HepG2 (cell line): ENCODE results near the gene SCAPER. TPM values are rescaled to one million over a fixed set of nuclear protein-coding genes. Genes with fewer than 3 reads are reported as not detected.
A peak's percentile ranks its signal among the peaks of the same experiment; 100 is the strongest.

ENCODE experiments used
- ATF1 ChIP-seq: IDR thresholded peaks from 2 replicates; pipeline ENCODE4 v1.6.1; 2016; ENCODE audit warnings: mild to moderate bottlenecking, control low read depth
- CBX2 ChIP-seq, 2 experiments: fragments of 200-600 bp in 1 of 2; sonication (generic); formaldehyde crosslinking in 1 of 2; IDR thresholded peaks; 2 replicates each; pipeline versions ENCODE4 v1.7.0 to v1.8.1; 2018 to 2022; ENCODE audit warnings: low read depth in 2 of 2, low read length in 1 of 2, mild to moderate bottlenecking in 1 of 2, missing genetic modification reagents in 1 of 2
- FOSL2 ChIP-seq: sonication (generic); formaldehyde crosslinking; IDR thresholded peaks from 2 replicates; pipeline ENCODE4 v1.4.0; 2020; ENCODE audit warnings: missing genetic modification reagents
- GATAD2A ChIP-seq: IDR thresholded peaks from 2 replicates; pipeline ENCODE4 v1.6.1; 2016
- KDM1A ChIP-seq: IDR thresholded peaks from 2 replicates; pipeline ENCODE4 v1.6.1; 2016; ENCODE audit warnings: missing compliant biosample characterization
- NFIB ChIP-seq: sonication (generic); formaldehyde crosslinking; IDR thresholded peaks from 2 replicates; pipeline ENCODE4 v1.9.0; 2021; ENCODE audit warnings: missing genetic modification reagents, mild to moderate bottlenecking, borderline replicate concordance
- RXRA ChIP-seq: sonication (generic); formaldehyde crosslinking; IDR thresholded peaks from 2 replicates; pipeline ENCODE4 v1.5.1; 2020; ENCODE audit warnings: missing genetic modification reagents
- SOX6 ChIP-seq, 2 experiments: fragments of 450-650 bp in 1 of 2; sonication (generic) in 1 of 2; formaldehyde crosslinking in 1 of 2; IDR thresholded peaks; 2 replicates each; pipeline versions ENCODE4 v1.4.0 to v1.6.1; 2017 to 2020; ENCODE audit warnings: antibody characterized with exemption in 1 of 2, mild to moderate bottlenecking in 1 of 2, missing genetic modification reagents in 1 of 2
- TBP ChIP-seq: sonication (generic); formaldehyde crosslinking; IDR thresholded peaks from 2 replicates; pipeline ENCODE4 v1.5.0; 2020; ENCODE audit warnings: missing genetic modification reagents
- TOE1 ChIP-seq: sonication (generic); formaldehyde crosslinking; IDR thresholded peaks from 2 replicates; pipeline ENCODE4 v1.4.0; 2020; ENCODE audit warnings: mild to moderate bottlenecking, missing genetic modification reagents
- YEATS2 ChIP-seq: sonication (generic); formaldehyde crosslinking; IDR thresholded peaks from 2 replicates; pipeline ENCODE4 v1.4.0; 2020; ENCODE audit warnings: missing genetic modification reagents, borderline replicate concordance
- ZFP90 ChIP-seq: sonication (generic); formaldehyde crosslinking; IDR thresholded peaks from 2 replicates; pipeline ENCODE4 v1.8.0; 2022; ENCODE audit warnings: missing genetic modification reagents, mild to moderate bottlenecking, inconsistent platforms, borderline replicate concordance
- ZNF367 ChIP-seq: sonication (generic); formaldehyde crosslinking; IDR thresholded peaks from 2 replicates; pipeline ENCODE4 v1.4.0; 2020; ENCODE audit warnings: missing genetic modification reagents, borderline replicate concordance
- ZNF773 ChIP-seq: sonication (generic); formaldehyde crosslinking; IDR thresholded peaks from 2 replicates; pipeline ENCODE4 v1.4.0; 2020; ENCODE audit warnings: missing genetic modification reagents, borderline replicate concordance
- ZNF792 ChIP-seq: IDR thresholded peaks from 2 replicates; pipeline ENCODE4 v1.6.1; 2016
- polyA plus RNA-seq, 8 experiments: library from polyadenylated mRNA; depleted of rRNA in 3 of 8; stranded (reverse) in 7 of 8; unstranded in 1 of 8; fragments of >200 nt; fragmentation: Illumina TruSeq in 4 of 8; extraction: Trizol in 4 of 8; gene quantifications; 2 replicates each; pipeline versions ENCODE4 v1.2.1 to v1.2.3, GENCODE V29; 2011 to 2016; ENCODE audit warnings: low read depth in 4 of 8, missing spikeins in 1 of 8, mixed read lengths in 1 of 8; ENCODE audit not compliant: insufficient read depth in 1 of 8
- total RNA-seq, 5 experiments: library from RNA; depleted of rRNA; stranded (reverse); fragments of >200 nt; fragmentation: Illumina TruSeq; extraction: Trizol; gene quantifications; 2 replicates each; pipeline ENCODE4 v1.2.3, GENCODE V29; 2016; ENCODE audit warnings: low read depth in 1 of 5
- TF ChIP-seq, protein P1 (sequence below): sonication (generic); formaldehyde crosslinking; IDR thresholded peaks from 2 replicates; pipeline ENCODE4 v1.4.0; 2020; ENCODE audit warnings: missing genetic modification reagents
- TF ChIP-seq, protein P2 (sequence below): sonication (generic); formaldehyde crosslinking; IDR thresholded peaks from 2 replicates; pipeline ENCODE4 v1.4.0; 2020; ENCODE audit warnings: missing genetic modification reagents, borderline replicate concordance
- TF ChIP-seq, protein P3 (sequence below): IDR thresholded peaks from 2 replicates; pipeline ENCODE4 v1.4.0; 2020; ENCODE audit warnings: mild to moderate bottlenecking, missing genetic modification reagents
- TF ChIP-seq, protein P4 (sequence below): sonication (generic); formaldehyde crosslinking; IDR thresholded peaks from 2 replicates; pipeline ENCODE4 v1.4.0; 2020; ENCODE audit warnings: low read depth, missing genetic modification reagents

The SCAPER gene
- total and polyA plus RNA-seq, 2 of the 13 experiments (the other 11 are each of a cell fraction or from before 2014, with no cell fraction given), result 4.3 to 10.5 TPM

DNA sequence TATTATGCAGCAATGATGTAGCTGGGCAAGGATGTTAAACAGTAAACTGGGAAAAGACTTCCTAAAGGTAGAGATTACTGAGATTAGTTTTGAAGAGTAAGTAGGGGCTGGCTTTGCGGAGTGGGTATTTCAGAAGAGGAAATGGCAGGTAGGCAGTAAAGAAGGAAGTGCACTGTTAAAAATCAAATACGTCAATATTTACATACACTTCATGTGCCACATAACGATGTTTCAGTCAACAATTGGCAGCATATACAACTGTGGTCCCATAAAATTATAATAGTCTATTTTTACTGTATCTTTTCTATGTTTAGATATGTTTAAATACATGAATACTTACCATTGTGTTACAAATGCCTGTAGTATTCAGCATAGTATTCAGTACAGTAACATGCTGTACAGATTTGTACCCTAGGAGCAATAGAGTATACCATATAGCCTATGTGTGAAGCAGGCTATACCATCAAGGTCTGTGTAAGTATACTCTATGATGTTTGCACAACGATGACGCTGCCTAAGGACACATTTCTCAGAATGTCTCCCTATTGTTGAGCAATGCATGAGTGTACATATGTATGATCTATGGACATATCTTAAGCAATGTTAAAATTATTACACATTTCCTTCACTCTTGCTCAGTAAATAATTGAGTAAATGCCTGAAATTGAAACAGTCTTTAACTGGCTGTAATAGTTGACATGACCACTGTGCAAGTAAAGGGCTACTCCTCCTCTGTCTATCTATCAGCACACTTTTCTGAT is 371.9 kb downstream of the SCAPER start (continued):
- TF ChIP-seq, protein P1, sequence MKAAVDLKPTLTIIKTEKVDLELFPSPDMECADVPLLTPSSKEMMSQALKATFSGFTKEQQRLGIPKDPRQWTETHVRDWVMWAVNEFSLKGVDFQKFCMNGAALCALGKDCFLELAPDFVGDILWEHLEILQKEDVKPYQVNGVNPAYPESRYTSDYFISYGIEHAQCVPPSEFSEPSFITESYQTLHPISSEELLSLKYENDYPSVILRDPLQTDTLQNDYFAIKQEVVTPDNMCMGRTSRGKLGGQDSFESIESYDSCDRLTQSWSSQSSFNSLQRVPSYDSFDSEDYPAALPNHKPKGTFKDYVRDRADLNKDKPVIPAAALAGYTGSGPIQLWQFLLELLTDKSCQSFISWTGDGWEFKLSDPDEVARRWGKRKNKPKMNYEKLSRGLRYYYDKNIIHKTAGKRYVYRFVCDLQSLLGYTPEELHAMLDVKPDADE, result no peak
- TF ChIP-seq YEATS2 (CRISPR knock-in tag) (no peak), TOE1 (CRISPR knock-in tag) (no peak), FOSL2 (peak; percentile 49; the same call in 1 of the 2 replicates), ZFP90 (CRISPR knock-in tag) (no peak), ZNF792 (no peak), NFIB (no peak), GATAD2A (CRISPR knock-in tag) (peak; percentile 61; the same call in 1 of the 2 replicates), ZNF773 (no peak), SOX6 (IDR thresholded peaks at IDR 0.05) (no peak), SOX6 (CRISPR knock-in tag; IDR thresholded peaks at IDR 0.05) (peak; percentile 45; the same call in 1 of the 2 replicates), ZNF367 (CRISPR knock-in tag) (no peak), RXRA (no peak), CBX2 (IDR thresholded peaks at IDR 0.05; ENCODE audit: low read depth, low read length) (no peak), CBX2 (CRISPR knock-in tag; IDR thresholded peaks at IDR 0.05; ENCODE audit: low read depth) (no peak), TBP (CRISPR knock-in tag) (no peak), KDM1A (CRISPR knock-in tag) (no peak), ATF1 (peak; percentile 69; the same call in 1 of the 2 replicates)
- TF ChIP-seq, protein P2, sequence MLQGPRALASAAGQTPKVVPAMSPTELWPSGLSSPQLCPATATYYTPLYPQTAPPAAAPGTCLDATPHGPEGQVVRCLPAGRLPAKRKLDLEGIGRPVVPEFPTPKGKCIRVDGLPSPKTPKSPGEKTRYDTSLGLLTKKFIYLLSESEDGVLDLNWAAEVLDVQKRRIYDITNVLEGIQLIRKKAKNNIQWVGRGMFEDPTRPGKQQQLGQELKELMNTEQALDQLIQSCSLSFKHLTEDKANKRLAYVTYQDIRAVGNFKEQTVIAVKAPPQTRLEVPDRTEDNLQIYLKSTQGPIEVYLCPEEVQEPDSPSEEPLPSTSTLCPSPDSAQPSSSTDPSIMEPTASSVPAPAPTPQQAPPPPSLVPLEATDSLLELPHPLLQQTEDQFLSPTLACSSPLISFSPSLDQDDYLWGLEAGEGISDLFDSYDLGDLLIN (CRISPR knock-in tag), result no peak
- TF ChIP-seq, protein P3, sequence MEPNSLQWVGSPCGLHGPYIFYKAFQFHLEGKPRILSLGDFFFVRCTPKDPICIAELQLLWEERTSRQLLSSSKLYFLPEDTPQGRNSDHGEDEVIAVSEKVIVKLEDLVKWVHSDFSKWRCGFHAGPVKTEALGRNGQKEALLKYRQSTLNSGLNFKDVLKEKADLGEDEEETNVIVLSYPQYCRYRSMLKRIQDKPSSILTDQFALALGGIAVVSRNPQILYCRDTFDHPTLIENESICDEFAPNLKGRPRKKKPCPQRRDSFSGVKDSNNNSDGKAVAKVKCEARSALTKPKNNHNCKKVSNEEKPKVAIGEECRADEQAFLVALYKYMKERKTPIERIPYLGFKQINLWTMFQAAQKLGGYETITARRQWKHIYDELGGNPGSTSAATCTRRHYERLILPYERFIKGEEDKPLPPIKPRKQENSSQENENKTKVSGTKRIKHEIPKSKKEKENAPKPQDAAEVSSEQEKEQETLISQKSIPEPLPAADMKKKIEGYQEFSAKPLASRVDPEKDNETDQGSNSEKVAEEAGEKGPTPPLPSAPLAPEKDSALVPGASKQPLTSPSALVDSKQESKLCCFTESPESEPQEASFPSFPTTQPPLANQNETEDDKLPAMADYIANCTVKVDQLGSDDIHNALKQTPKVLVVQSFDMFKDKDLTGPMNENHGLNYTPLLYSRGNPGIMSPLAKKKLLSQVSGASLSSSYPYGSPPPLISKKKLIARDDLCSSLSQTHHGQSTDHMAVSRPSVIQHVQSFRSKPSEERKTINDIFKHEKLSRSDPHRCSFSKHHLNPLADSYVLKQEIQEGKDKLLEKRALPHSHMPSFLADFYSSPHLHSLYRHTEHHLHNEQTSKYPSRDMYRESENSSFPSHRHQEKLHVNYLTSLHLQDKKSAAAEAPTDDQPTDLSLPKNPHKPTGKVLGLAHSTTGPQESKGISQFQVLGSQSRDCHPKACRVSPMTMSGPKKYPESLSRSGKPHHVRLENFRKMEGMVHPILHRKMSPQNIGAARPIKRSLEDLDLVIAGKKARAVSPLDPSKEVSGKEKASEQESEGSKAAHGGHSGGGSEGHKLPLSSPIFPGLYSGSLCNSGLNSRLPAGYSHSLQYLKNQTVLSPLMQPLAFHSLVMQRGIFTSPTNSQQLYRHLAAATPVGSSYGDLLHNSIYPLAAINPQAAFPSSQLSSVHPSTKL, result peak; percentile 67
- TF ChIP-seq, protein P4, sequence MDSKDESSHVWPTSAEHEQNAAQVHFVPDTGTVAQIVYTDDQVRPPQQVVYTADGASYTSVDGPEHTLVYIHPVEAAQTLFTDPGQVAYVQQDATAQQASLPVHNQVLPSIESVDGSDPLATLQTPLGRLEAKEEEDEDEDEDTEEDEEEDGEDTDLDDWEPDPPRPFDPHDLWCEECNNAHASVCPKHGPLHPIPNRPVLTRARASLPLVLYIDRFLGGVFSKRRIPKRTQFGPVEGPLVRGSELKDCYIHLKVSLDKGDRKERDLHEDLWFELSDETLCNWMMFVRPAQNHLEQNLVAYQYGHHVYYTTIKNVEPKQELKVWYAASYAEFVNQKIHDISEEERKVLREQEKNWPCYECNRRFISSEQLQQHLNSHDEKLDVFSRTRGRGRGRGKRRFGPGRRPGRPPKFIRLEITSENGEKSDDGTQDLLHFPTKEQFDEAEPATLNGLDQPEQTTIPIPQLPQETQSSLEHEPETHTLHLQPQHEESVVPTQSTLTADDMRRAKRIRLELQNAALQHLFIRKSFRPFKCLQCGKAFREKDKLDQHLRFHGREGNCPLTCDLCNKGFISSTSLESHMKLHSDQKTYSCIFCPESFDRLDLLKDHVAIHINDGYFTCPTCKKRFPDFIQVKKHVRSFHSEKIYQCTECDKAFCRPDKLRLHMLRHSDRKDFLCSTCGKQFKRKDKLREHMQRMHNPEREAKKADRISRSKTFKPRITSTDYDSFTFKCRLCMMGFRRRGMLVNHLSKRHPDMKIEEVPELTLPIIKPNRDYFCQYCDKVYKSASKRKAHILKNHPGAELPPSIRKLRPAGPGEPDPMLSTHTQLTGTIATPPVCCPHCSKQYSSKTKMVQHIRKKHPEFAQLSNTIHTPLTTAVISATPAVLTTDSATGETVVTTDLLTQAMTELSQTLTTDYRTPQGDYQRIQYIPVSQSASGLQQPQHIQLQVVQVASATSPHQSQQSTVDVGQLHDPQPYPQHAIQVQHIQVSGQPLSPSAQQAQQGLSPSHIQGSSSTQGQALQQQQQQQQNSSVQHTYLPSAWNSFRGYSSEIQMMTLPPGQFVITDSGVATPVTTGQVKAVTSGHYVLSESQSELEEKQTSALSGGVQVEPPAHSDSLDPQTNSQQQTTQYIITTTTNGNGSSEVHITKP (CRISPR knock-in tag), result no peak
